Lung (tissue), 16 donors: ENCODE results near the gene COA6. TPM values are rescaled to one million over a fixed set of nuclear protein-coding genes. Genes with fewer than 3 reads are reported as not detected.

Experiments used
- ATAC-seq: fragments of 200-7000 bp; cut with Tn5 transposase; one replicate; pipeline ENCODE4 v1.9.1; 2020; ENCODE audit warnings: moderate number of reproducible peaks; ENCODE audit not compliant: insufficient read depth, low FRiP score
- DNase-seq, 3 donors: peaks; one replicate each; pipeline ENCODE4 v3.0.0-alpha.2; 2013 to 2017
- H3K27ac ChIP-seq, 2 donors: one replicate each; pipeline ENCODE4 v1.5.1; 2013; ENCODE audit warnings: mild to moderate bottlenecking in 2 of 2, moderate library complexity in 2 of 2, control low read depth in 1 of 2, inconsistent platforms in 1 of 2, low read depth in 1 of 2, low read length in 1 of 2
- H3K27me3 ChIP-seq, 3 donors: one replicate each; pipeline ENCODE4 v1.5.1; 2013; ENCODE audit warnings: low read length in 2 of 3; ENCODE audit not compliant: control insufficient read depth in 3 of 3, insufficient read depth in 3 of 3
- H3K36me3 ChIP-seq, 4 donors: one replicate each; pipeline ENCODE4 v1.5.1; 2013; ENCODE audit warnings: low read length in 4 of 4, mild to moderate bottlenecking in 1 of 4, moderate library complexity in 1 of 4; ENCODE audit not compliant: control insufficient read depth in 4 of 4, insufficient read depth in 4 of 4
- H3K4me1 ChIP-seq, 5 donors: one replicate each; pipeline ENCODE4 v1.5.1; 2013; ENCODE audit warnings: low read length in 5 of 5, mild to moderate bottlenecking in 2 of 5, moderate library complexity in 1 of 5; ENCODE audit not compliant: control insufficient read depth in 5 of 5, insufficient read depth in 5 of 5
- H3K4me3 ChIP-seq: one replicate; pipeline ENCODE4 v1.5.1; 2013; ENCODE audit warnings: mild to moderate bottlenecking, control low read depth, moderate library complexity
- H3K9ac ChIP-seq, 2 donors: one replicate each; pipeline ENCODE4 v1.5.1; 2013; ENCODE audit warnings: low read length in 2 of 2, control low read depth in 1 of 2; ENCODE audit not compliant: insufficient read depth in 1 of 2
- H3K9me3 ChIP-seq, 4 donors: one replicate each; pipeline ENCODE4 v1.5.1; 2013; ENCODE audit warnings: low read length in 3 of 4, mild to moderate bottlenecking in 1 of 4, moderate library complexity in 1 of 4; ENCODE audit not compliant: control insufficient read depth in 4 of 4, insufficient read depth in 3 of 4
- WGBS, 2 donors: extraction: QIAGEN DNeasy Blood & Tissue Kit; methylation state at CpG; one replicate each; pipeline ENCODE4 v1.1.7; 2013; 5-methylcytosine and 5-hydroxymethylcytosine counted together
- long read RNA-seq, 5 donors: transcript quantifications; one replicate each; lab custom pipeline, GENCODE V29; 2026
- polyA plus RNA-seq, 2 donors: library from polyadenylated mRNA; stranded (reverse); fragments of 200-250 nt; gene quantifications; one replicate each; pipeline ENCODE4 v1.2.1, GENCODE V29; 2013
- total RNA-seq, 2 donors: library from RNA; depleted of rRNA in 1 of 2; stranded (reverse); fragments of >200 nt in 1 of 2; gene quantifications; one replicate each; pipeline ENCODE4 v1.2.1, GENCODE V29; 2014 to 2021
- TF ChIP-seq, protein P1 (sequence below): IDR thresholded peaks from 2 replicates; pipeline ENCODE4 v1.5.1; 2012; ENCODE audit warnings: mild to moderate bottlenecking; ENCODE audit errors: control extremely low read depth, extremely low read depth
- donor health status: control.
- donor health status: control.
- donor health status: Bipolar disorder and iron deficiency.
- donor health status: healthy.
- donor health status: DM: yes; HTN: yes; CAD: no.

Gene COA6, protein sequence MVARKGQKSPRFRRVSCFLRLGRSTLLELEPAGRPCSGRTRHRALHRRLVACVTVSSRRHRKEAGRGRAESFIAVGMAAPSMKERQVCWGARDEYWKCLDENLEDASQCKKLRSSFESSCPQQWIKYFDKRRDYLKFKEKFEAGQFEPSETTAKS
- total RNA-seq (10 to 100 TPM; 12.9 to 26.8 TPM), polyA plus RNA-seq (10 to 100 TPM; 53.7 to 67.5 TPM)
- long read RNA-seq, donor 1, transcript COA6-202 (3 exons, 641 nt), result minor isoform, 9 of 62 reads
- long read RNA-seq, donor 1, transcript COA6-203 (3 exons, 710 nt), result major isoform, 42 of 62 reads
- long read RNA-seq, donor 1, transcript COA6-201 (2 exons, 1,013 nt), result minor isoform, 11 of 62 reads
- long read RNA-seq, donor 1, partial matches to known transcripts, result 0 of 62 reads
- long read RNA-seq, donor 1, other reads (novel, unspliced or antisense), result 0 of 62 reads
- long read RNA-seq, donor 2, transcript COA6-203 (3 exons, 710 nt), result major isoform, 16 of 24 reads
- long read RNA-seq, donor 2, transcript COA6-201 (2 exons, 1,013 nt), result minor isoform, 6 of 24 reads
- long read RNA-seq, donor 2, partial matches to known transcripts, result 0 of 24 reads
- long read RNA-seq, donor 2, other reads (novel, unspliced or antisense), result 0 of 24 reads
- long read RNA-seq, donor 3, transcript COA6-203 (3 exons, 710 nt), result major isoform, 24 of 40 reads
- long read RNA-seq, donor 3, transcript COA6-201 (2 exons, 1,013 nt), result minor isoform, 13 of 40 reads
- long read RNA-seq, donor 3, partial matches to known transcripts, result 0 of 40 reads
- long read RNA-seq, donor 3, other reads (novel, unspliced or antisense), result 0 of 40 reads
- long read RNA-seq, donor 4, transcript COA6-203 (3 exons, 710 nt), result major isoform, 13 of 24 reads
- long read RNA-seq, donor 4, transcript COA6-201 (2 exons, 1,013 nt), result minor isoform, 9 of 24 reads
- long read RNA-seq, donor 4, partial matches to known transcripts, result 0 of 24 reads
- long read RNA-seq, donor 4, other reads (novel, unspliced or antisense), result 0 of 24 reads
- long read RNA-seq, donor 5, transcript COA6-201 (2 exons, 1,013 nt), result minor isoform, 17 of 50 reads
- long read RNA-seq, donor 5, transcript COA6-203 (3 exons, 710 nt), result major isoform, 31 of 50 reads
- long read RNA-seq, donor 5, partial matches to known transcripts, result 0 of 50 reads
- long read RNA-seq, donor 5, other reads (novel, unspliced or antisense), result 0 of 50 reads

DNA sequence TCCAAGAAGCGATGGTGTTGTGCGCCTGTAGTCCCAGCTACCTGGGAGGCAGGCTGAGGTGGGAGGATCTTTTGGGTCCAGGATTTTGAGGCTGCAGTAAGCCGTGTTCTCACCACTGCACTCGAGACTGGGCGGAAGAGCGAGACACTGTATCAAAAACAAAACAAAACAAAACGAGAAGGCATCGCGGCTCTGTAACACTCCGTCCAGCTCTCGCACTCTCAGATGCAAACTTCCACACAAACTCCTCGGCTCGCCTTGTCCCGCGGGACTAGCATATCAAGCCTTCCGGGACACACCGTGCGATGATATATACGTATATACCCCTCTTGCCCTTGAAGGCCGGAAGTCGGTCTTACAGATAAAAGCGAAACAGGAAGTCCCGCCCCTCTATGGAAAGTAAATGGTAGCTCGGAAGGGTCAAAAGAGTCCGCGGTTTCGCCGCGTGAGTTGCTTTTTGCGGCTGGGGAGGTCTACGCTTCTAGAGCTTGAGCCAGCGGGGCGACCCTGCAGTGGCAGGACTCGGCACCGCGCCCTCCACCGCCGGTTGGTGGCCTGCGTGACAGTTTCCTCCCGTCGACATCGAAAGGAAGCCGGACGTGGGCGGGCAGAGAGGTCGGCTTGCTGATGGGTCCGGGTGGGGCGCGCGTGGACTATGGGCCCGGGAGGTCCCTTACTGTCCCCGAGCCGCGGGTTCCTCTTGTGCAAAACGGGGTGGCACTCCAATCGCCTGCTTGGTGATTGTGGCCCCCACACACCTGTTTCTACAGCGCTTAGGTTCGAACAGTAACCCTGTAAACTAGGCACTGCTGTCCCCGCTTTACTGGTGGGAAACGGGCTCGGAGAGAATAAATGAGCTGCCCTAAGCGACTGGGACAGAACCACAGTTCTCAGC is at the start of gene COA6:
Gene COA6 (plus strand): TSS at position 393 of the 895 bp plus-strand sequence. CDS start 11 bp downstream, at position 404.
- Histone ChIP-seq H3K36me3 (peaks cover 0 to 13% (median 8%) of the 10 kb centered on the region in 4 donors), H3K9me3 (no peaks in the 10 kb centered on the region), H3K27ac (peak within 1 kb of the TSS; percentile 97 to 99), H3K9ac (peak within 1 kb of the TSS; percentile 90 to 99), H3K4me1 (peaks cover 0 to 18% (median 7%) of the 10 kb centered on the region in 5 donors), H3K4me3 (peak within 1 kb of the TSS; percentile 56), H3K27me3 (peaks cover 0 to 2% (median 0%) of the 10 kb centered on the region in 3 donors)
- DNase-seq, result peak; percentile 93 to 98 (median 98)
- TF ChIP-seq, protein P1, sequence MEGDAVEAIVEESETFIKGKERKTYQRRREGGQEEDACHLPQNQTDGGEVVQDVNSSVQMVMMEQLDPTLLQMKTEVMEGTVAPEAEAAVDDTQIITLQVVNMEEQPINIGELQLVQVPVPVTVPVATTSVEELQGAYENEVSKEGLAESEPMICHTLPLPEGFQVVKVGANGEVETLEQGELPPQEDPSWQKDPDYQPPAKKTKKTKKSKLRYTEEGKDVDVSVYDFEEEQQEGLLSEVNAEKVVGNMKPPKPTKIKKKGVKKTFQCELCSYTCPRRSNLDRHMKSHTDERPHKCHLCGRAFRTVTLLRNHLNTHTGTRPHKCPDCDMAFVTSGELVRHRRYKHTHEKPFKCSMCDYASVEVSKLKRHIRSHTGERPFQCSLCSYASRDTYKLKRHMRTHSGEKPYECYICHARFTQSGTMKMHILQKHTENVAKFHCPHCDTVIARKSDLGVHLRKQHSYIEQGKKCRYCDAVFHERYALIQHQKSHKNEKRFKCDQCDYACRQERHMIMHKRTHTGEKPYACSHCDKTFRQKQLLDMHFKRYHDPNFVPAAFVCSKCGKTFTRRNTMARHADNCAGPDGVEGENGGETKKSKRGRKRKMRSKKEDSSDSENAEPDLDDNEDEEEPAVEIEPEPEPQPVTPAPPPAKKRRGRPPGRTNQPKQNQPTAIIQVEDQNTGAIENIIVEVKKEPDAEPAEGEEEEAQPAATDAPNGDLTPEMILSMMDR, result no peak
- 0% methylated on average over 61 to 62 of the region's 62 CpGs for WGBS, 2 donors
- ATAC-seq, result peak; percentile 96

DNA sequence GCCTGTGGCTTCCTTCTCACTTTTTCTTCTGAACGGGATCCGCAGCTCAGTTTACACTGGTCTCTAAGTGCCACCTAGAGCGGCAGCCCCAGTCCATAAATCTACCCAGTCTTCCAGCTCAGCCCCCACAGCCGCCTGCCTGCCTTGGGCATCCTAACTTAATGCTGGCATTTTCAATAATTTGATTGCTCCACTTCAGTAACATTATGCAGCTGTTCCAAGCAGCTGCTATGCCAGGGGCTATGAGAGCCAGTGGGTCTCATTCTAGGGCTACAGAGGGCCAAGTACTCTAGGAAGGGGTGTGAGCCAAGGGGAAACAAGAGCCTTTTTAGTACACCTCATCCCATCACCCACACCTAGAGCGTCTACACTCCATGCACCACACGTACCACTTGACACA is 48.4 kb upstream of the COA6 start:
- H3K9ac ChIP-seq, result no peak overlapping the region
- DNase-seq (no peak), ATAC-seq (no peak)
- H3K36me3 ChIP-seq, result no peaks in the 10 kb centered on the region
- WGBS, 2 donors, result 78 to 88% methylated on average over 6 of the region's 6 CpGs
- H3K9me3 ChIP-seq, result peaks cover 0 to 3% (median 0%) of the 10 kb centered on the region in 4 donors
- peaks cover 0 to 3% (median 0%) of the 10 kb centered on the region in 5 donors for H3K4me1 ChIP-seq
- H3K27ac ChIP-seq, result no peak overlapping the region
- no peak overlapping the region for H3K4me3 ChIP-seq
- peaks cover 0 to 16% (median 15%) of the 10 kb centered on the region in 3 donors for H3K27me3 ChIP-seq
- TF ChIP-seq, protein P1, result no peak

DNA sequence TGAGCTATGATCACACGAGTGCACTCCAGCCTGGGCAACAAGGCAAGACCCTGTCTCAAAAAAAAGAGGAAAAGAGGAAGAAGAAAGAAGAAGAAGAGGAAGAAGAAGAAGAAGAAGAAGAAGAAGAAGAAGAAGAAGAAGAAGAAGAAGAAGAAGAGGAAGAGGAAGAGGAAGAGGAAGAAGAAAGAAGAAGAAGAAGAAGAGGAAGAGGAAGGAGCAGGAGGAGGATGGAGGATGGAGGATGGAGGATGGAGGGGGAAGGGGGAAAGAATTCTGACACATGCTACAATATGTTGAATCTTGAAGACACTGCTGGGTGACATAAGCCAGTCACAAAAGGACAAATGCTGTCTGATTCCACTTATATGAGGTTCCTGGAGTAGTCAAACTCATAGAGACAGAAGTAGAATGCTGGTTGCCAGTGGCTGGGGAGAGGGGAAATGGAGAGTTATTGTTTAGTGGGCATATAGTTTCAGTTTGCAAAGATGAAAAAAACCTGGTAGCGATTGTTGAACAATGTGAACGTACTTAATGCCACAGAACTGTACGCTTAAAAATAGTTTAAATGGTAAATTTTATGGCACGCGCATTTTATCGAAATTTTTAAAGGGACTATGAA is 47.3 kb upstream of the COA6 start:
- no peak for ATAC-seq

More for the DNA sequence above, 47.3 kb upstream of the COA6 start:
- Histone ChIP-seq H3K36me3 (no peaks in the 10 kb centered on the region), H3K9me3 (peaks cover 0 to 3% (median 0%) of the 10 kb centered on the region in 4 donors), H3K27me3 (peaks cover 0 to 16% (median 15%) of the 10 kb centered on the region in 3 donors), H3K4me1 (peaks cover 0 to 3% (median 0%) of the 10 kb centered on the region in 5 donors), H3K27ac (no peak overlapping the region), H3K9ac (no peak overlapping the region), H3K4me3 (no peak overlapping the region)
- WGBS, 2 donors, result 44 to 52% methylated on average over 7 of the region's 7 CpGs
- TF ChIP-seq, protein P1, result no peak
- DNase-seq, result peak in 1 of 3 donors; percentile 1
